Measurements from ENCODE around the gene SLC31A1.

DNA sequence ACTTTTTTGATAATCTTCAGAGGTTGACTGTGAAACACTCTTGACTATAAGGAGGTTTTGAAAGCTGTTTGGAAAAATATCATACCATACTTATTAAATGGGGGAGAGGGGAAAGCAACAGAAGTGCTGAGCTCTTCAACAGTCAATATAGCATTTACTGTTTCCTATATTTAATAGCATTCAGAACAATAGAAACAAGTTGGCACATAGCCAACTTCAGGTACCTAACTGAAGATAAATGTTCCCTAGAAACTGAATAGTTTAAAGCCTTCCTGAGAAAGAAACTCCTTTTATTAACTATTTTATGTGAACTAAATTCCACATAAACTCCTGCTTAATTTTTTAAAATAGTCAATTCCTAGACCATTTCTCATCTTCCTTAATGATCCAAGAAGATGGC, 26.3 kb downstream of the SLC31A1 start:
- TF ChIP-seq, protein P1, sequence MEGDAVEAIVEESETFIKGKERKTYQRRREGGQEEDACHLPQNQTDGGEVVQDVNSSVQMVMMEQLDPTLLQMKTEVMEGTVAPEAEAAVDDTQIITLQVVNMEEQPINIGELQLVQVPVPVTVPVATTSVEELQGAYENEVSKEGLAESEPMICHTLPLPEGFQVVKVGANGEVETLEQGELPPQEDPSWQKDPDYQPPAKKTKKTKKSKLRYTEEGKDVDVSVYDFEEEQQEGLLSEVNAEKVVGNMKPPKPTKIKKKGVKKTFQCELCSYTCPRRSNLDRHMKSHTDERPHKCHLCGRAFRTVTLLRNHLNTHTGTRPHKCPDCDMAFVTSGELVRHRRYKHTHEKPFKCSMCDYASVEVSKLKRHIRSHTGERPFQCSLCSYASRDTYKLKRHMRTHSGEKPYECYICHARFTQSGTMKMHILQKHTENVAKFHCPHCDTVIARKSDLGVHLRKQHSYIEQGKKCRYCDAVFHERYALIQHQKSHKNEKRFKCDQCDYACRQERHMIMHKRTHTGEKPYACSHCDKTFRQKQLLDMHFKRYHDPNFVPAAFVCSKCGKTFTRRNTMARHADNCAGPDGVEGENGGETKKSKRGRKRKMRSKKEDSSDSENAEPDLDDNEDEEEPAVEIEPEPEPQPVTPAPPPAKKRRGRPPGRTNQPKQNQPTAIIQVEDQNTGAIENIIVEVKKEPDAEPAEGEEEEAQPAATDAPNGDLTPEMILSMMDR (IDR thresholded peaks at IDR 0.05) = no peak
- TF ChIP-seq POLR2A (IDR thresholded peaks at IDR 0.05) = no peak

Data from testis (tissue), 2 donors.